Medulla oblongata (tissue), 1 donor: ENCODE data around the gene CCM2.
A peak's percentile ranks its signal among the peaks of the same experiment; 100 is the strongest.

Experiments used
- DNase-seq: peaks from one replicate; pipeline ENCODE4 v3.0.0-alpha.2; 2015; ENCODE audit errors: extremely low spot score

Gene CCM2

DNA sequence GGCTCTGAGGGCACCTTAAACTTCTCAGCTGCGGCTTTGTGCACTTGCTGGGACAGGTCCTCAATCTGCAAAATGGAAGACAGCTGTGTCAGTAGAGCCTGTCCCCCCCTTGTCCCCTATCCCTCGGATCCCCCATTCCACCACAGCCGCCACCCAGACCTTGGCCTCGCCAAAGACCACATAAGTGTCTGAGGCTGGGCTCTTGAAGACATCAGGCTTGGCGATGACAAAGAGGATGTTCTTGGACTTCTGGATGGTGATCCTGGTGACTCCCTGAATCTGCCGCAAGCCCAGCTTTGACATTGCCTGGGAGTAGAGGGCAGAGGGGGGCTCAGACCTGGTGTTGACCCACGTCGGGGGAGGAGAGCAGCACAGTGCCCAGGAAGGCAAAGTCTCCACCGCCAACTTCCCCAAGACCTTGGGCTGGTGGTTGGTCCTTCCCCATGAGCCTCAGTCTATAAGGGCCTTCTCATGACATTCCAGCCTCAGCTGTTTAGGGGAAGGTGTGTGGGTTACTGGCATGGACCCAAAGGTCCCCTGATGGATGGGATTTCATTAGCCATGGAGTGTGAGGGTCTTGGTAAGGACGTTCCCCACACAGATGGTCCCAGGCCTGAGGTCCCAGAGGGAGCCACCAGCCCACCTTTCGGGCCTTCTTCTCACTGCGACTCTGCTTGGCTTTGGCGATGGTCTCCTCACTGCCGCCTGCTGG lies 81.1 kb downstream of the CCM2 start:
- DNase-seq = no peak

DNA sequence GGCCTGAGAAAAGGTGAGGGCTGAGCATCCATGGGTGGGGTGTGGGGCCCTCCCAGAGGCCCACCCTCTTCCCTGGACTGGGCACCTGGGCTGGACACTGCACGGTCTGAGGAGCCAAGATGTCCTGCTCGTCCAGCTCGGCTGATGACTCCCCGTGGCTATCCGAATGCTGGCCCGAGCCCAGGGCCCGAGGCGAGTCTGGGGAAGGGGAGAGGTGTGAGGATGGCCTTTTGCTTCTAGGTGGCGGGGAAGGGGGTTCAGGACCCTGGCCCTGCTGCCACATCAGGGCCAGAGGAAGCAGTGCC lies 81.6 kb downstream of the CCM2 start:
- no peak for DNase-seq

DNA sequence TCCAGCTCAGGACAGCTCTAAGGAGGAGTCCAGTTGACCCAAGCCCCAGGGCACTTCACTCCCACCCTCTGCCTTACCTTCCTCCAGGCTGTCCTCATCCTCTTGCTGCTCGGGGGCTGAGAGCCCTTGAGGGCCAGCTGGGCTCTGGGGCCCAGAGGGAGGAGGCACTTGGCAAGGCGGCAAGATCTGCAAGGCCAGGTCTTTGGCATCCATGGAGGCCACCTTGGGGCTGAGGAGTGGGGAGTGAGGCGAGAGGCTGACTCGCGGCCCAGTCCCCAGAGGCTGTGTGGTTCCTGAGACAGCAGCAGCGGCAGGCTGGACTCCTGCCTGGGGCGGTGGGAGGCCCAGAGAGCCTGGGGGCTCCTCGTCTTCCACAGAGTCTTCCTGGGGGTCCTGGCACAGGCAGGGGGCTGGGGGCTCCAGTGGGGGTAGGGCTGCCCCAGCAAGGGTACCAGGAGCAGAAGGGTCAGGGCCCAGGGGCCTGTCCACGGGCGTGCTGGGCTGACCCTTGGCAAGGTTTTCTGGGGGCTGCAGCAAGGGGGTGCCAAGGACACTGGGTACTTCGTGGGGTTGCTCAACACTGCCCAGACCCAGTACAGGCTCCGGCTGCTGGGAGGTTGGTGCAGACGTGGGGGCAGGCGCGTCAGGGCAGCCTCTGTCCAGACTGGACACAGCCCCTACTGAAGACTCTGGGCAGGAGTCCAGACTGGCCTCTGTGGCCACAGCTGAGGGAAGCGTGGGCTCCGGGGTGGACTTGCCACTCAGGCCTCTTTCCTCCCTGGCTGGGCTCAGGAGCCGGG lies 82.2 kb downstream of the CCM2 start:
- DNase-seq = peak; percentile 89

DNA sequence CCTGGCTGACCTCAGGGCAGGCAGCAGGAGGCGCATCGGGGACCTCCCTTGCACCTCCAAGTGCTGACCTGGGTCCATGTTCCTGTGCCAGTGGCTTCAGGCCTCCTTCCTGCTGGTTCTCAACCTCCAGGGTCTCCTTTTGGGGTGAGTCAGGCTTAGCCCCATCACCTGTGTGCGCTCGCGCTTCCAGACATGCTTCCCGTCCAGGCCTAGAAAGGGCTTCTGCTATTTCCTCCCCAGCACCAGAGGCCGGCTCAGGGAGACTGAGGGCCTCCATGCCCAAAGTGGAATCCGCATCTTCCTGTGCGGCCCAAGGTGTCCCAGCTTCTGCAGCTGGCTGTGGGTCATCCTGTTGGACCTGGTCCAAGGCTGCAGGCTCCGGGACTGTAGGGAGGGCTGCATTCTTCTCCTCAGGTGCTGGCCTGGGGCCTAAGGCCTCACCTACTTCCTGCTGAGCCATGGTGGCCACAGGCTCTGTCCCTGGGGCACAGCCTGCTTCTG lies 82.9 kb downstream of the CCM2 start:
- no peak for DNase-seq

DNA sequence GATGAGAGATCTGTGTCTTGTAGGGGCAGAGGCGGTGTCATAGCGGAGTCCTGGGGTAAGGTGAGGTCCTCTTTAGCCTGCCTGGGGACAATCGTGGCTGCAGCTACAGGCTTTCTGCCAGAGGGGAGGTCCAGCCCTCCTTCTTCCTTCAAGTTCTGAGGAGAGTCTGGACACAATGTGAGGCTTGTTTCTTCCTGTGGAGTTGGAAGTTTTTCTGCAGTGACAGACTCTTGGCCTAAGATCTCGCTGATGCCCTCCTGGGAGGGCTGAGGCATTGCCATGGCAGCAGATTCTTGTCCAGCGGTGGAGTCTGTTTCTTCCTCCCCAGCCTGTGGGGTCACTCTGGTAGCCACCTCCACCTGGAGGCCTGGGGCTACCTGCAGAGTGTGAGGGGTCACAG lies 84.3 kb downstream of the CCM2 start:
- DNase-seq = peak; percentile 45

DNA sequence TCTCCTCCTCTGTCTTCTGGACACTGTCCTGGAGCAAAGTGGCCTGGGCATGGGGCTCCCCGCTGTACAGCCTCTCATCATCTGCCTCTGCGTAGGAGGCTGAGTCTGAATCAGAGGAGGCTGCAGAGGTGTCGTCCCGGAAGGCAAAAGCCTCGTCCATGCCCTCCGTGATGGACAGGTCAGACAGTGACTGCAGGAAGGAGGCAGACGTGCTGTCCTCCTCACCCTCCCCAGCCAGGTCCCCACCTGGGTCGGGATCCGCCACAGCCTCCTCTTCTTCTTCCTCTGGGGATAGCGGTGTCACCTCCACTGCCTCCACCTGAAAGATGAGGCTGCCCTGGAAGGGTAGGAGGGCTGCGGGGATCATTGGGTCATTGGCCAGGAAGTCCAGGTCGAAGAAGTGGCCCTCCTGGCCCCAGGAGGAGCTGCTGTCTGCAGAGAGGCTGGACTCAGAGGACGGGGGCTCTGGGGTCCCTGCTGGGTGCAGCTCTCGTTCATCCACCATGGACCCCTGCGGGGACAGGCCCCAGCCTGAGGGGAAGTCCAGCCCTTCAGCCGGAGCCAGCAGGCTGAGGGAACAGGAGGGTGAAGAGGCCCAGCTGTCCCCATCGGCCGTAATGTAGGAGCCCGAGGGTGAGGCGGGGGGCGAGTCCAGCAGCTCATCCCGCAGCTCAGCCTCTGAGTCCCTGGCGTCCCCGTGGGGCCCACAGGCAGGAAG lies 85.1 kb downstream of the CCM2 start:
- DNase-seq = no peak

DNA sequence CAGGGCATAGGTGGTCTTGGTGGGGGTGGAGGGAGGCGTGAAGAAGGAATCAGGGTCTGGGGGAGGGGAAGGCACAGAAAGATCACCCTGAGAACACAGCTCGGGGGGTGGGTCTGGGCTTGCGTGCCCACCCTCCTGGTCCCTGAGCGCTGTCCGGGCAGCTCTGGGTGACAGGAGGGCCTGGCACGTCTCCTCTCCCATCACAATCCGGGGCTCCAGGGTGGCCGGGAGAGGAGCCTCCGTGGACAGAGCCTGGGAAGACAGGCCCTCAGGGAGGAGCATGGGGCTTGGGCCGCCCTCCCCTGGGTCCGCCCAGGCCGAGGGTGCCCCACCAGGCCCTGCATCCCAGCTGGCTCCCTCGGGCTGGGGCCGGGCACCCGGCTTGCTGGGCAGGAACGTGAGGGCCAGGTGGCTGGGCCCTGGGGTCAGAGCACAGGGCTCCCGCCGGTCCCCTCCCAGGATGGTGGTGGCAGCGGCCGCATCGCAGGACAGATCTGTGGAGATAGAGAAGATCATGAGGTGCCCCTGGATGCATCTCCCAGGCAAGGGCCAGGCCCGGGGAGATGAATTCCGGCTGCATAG lies 85.7 kb downstream of the CCM2 start:
- DNase-seq = no peak

DNA sequence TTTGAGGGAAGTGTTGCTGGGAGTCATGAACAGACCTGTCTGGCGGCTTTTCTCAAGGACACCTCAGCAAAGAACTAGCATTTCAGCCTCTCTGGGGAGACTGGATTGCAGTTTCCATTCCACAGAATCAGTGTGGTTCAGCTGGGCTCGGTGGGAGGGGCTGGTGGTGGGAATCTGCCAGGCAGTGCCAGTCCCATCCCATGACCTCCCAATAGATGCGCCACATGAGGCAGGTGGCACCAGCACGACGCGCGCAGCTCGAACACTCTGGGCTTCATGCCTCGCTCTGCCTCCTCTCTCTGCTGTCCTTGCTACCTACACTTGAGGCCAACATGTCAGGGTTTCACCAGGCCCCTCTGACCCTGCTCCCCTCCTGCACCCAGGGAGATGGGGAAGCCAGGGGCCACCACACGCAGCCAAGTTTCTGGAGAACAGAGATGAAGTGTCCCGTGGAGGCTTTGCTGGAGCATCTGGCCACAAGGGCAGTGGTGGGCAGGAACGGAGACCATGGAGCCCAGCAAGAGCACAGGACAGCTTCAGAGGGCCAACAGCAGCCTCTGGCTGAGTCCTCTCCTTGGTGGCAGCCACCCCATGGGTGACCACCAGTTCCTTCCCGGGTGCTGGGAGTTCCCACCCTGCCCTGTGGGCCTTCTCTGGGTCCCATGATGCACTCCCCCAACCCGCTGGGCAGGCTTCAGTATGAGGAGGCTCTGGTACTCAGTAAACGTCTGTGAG lies 86.5 kb downstream of the CCM2 start:
- DNase-seq = peak; percentile 76

DNA sequence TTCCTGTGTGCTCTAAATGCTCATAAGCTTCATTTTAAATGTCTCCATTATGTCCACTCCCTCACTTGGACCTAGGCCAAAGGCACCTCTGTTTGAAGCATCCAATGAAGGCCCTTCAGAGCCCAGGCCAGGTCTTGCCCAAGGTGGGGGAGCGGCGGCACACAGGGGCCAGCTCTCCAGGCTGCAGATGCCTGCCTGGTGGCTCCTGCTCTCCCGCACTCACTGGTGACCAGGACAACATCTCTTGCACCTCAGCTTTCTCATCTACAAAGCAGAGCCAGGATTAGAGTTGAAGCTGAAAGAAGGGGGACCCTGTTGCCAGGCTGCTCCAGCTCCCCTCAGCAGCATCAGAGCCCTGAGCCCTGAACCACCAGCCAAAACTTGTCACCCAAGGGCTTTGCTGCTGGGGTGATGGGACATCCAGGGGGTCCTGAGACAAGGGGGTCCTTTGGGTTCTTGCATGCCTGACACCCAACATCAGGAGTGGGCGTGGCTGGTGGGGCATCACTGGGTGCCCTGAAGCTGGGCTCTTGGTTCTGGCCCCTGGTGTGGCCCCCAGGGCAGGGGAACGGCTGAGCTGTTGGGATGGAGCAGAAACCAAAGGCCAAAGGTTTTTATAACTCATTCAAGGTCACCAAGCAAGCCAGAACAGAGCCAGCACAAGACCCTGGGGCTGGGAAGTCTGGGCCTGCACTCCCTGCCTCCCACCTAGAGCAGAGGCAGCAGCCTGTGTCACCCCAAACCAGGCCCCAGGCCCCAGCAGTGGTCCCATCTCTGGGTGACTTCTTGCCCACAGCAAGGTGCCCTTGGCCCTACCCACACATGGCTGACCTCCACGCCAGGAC lies 87.5 kb downstream of the CCM2 start:
- DNase-seq = peak; percentile 10

DNA sequence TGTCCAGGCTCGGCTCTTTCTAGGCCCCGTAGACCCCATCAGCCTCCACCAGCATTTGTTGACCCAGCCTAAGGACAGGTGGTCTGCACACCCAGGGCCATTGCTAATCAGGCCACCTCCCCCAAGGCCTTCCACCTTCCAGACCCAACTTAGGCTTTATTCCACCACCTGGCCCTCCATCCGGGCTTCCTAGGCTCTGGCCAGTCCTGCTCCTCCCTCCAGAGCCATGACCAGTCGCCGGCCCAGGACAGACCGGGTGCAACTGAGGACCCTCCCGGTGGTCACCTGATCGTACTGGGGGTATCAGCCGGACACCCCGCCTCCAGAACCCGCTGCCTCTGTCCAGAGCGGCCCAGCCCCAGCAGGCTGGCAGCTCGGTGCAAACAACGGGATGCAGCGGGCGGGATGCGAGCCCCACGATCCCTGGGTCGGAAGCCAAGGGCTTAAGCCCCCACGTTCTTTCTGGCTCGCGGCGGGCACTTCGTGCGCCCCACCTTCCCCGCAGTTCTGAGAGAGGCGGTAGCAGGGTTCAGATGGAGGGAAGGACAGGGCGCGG lies 88.2 kb downstream of the CCM2 start:
- DNase-seq = peak; percentile 9

DNA sequence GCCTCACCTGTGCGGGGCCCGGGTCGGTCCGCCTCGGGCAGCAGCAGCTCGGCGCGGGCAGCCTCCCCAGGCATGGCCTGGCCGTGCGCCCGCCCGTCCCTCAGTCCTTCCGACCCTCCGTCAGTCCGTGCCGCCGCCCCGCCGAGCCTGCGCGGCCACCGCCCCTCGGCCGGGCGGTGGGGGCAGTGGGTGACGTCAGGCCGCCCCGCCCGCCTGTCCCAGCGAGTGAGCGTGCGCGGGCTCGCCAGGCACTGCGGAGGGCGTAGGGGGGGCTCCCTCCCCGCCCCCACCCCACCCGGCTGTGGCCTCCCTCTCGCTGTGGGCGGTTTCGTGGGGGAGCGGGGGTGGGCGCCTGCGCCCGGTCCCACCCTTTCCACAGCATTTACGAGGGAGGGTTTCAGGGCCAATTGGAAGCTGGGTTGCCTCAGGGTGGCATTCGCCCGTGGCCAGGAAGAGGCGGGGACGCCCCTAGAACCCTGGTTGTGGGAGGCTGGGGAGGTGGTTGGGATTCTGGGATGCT lies 88.9 kb downstream of the CCM2 start, which contains the start of gene NACAD:
TSS of gene NACAD (minus strand) at position 149 of the 520 bp plus-strand sequence. CDS start at position 74, 75 bp downstream.
- peak; percentile 89 for DNase-seq

DNA sequence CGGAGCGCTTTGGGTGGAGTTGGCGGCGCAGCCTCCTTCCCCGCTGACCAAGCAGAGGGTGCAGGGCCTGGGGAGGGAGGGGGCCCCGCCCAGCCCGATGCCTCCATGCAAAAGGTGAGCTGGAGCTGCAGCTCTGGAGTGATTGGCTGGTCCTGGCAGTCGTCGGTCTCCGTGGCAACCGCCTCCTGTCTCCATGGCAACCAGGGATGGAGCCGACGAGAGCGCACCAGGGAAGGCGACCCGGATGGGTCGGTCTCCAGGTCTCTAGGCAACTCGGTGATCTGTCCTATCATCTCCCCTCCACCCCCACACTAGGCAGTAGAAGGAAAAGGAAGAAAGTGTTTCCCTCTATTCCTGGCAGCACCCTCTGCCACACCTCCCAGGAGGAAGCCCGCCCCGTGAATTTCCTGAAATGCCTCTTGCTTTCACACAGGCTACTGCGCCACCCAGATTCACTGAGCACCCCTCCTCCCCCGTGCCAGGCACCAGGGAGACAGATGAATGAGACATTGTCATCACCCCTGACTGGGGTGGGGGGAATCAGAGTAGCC lies 89.4 kb downstream of the CCM2 start:
- peak; percentile 97 for DNase-seq

DNA sequence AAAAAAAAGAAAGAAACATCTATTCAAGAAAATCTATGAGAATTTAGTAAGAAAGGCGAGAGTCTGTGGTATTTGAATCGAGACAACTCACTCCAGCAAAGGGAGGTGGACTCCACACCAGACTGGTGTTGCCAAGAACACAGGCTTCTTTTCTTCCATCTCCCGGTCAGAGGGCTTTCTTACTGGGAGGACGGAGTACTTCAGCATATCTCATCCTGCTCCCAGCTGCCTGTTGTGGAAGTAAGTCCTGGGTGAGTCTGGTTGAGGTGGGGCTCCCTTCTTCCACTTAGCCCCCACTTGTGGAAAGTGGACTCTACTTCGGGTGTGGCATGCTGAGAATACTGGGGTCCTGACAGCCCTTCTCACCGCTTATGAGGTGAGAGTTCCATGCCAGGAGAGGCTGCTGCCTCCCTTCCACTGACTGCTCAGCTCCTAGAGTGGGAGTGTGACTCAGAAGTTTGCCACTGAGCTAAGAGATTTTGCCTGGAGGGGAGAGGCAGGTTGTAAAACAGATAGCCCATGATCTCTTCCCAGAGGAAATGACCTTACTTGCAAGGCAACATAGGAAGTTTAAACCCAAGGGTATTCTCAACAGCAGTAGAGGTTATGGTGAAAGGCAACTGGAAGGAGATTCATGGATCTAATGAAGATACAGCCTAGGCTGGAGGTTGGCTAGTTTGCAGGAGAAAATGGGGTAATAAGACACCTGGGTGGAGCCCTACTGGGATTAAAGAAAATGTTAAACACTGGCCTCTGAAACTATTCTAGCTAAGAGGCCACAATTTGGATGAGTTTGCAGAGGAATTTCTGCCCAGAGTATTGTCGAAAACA lies 92.3 kb downstream of the CCM2 start:
- no peak for DNase-seq

DNA sequence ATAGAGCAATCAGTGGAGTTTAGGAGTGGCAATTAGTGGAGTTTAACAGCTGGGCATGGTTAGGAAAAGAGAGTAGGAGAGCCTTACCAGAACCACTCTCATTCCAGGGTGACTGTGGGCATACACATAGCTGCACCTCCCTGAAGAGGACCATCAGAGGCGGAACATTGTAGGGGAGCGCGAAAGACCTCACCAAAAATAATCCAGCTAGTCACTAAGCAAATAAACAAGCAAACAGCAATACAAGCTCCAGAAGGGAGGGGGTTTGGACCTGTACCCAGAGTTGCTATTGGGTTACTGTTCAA lies 92.9 kb downstream of the CCM2 start:
- DNase-seq = no peak

DNA sequence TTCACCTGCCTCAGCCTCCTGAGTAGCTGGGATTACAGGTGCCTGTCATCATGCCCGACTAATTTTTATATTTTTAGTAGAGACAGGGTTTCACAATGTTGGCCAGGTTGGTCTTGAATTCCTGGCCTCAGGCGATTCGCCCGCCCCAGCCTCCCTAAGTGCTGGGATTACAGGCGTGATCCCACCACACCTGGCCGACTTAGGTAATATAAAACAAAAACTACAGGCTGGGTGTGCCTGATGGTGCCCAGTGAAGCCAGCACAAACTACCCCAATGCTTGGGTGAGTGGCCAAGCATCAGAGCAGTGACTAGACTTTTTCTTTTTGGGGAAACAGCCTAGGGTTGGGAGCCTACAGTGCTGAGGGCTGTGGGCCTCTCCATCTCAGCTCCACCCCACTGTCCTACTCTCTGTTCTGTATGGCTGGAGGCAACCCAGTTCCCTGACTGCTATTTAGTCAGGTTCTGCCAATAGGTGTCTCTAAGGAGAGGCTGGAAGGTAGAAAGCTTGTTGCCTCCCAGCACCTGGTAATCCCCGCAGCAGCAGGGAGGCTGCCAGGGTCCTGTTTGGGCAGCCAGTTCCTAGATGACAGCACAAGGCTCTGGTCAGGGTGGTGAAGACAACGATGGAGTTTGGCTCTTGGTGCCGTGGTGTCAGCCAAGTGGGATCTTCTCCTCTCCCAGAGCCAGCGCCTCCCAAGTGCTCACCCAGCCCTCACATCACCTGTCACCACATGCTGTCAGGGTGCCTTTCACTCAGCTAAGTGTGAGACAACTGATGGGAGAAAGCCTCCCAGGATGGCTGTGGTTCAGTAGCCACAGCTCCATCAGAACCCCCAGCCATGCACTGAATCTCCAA lies 99.2 kb downstream of the CCM2 start:
- no peak for DNase-seq

DNA sequence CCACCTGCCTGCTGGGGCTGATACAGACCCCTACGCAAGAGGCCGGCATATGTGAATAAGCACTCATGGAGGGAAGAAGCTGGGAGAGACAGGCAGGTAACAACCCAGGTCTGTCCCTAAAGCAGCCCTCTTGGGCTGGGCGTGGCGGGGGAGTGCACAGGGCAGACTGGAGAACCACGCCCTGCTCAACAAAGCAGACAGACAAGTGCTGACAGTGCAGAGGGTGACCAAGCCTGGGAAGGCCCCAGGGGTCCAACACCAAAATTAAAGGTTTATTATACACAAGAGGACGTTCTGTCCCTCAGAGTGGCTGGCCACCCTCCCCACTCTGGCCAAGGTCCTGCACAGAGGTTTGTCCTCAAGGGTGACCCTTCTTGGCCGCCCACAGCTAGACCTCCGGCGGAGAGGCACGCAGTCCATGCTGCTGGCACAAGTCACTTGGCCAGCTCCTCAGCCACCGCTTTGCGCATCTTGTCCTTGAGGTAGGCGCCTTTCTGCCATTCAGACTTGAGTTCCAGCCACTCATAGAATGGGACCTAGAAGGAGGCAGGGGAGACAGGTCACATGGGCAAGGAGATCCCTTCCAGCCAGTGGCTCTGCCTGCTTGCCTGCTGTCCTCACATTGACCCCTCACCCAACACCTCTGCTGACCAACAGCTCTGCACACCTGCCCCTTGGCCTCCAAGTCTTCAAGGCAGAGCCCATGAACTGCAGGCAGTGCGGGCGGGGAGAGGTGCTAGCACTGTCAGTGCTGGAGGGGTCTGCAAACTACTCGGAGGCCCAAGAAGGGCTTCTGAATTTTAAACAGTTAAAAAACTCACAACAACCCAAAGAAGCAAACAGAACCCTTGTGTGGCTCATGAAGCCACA lies 100.1 kb downstream of the CCM2 start:
- no peak for DNase-seq
